Measurements from ENCODE around the gene RTF2.

GRCh38 chr20:56447227-56447626, 21.2 kb upstream of the RTF2 start:
- no peak for TF ChIP-seq EP300 (IDR thresholded peaks at IDR 0.05)
- no peak for TF ChIP-seq CTCF (IDR thresholded peaks at IDR 0.05)
- no peak for TF ChIP-seq POLR2A (IDR thresholded peaks at IDR 0.05)

Data from sigmoid colon (tissue), 4 donors.